NB4 (cell line): Measurements from ENCODE around the gene FBXL17.

ENCODE experiments used
- CTCF ChIP-seq: IDR thresholded peaks from one replicate; pipeline ENCODE4 v1.5.1; 2012; ENCODE audit warnings: low read depth, low read length
- MAX ChIP-seq: IDR thresholded peaks from 2 replicates; pipeline ENCODE4 v1.6.1; 2011; ENCODE audit warnings: low read depth, low read length

GRCh38 chr5:108184940-108185339 is 197.0 kb downstream of the FBXL17 start:
- no peak for TF ChIP-seq CTCF
- no peak for TF ChIP-seq MAX
